SK-N-SH (cell line): Measurements from ENCODE around the gene PEMT. TPM values are rescaled to one million over a fixed set of nuclear protein-coding genes. Genes with fewer than 3 reads are reported as not detected.

Experiments used
- CTCF ChIA-PET: fragments of 300-600, 350-600 bp; formaldehyde crosslinking; extraction: SDS; loops from one replicate; lab custom pipeline; 2021; lab: Yijun Ruan, JAX
- POLR2A ChIA-PET: fragments of 350-600 bp; sonication (Branson Sonifier 250); formaldehyde crosslinking; extraction: SDS; loops from one replicate; lab custom pipeline; 2020; ENCODE audit warnings: antibody characterized with exemption, inconsistent platforms; lab: Yijun Ruan, JAX
- DNase-seq: peaks from one replicate; pipeline ENCODE4 v3.0.0; 2012
- H2AFZ ChIP-seq: fragments of 200-600 bp; sonication (generic); 2 replicates; pipeline ENCODE4 v1.8.1; 2016; ENCODE audit warnings: antibody characterized with exemption, mild to moderate bottlenecking, low read depth
- H3F3A ChIP-seq: fragments of 200-600 bp; sonication (generic); replicated peaks from 2 replicates; pipeline ENCODE3; 2016; ENCODE audit warnings: antibody characterized with exemption, mild to moderate bottlenecking; ENCODE audit not compliant: insufficient read depth
- H3K27ac ChIP-seq, 2 experiments: fragments of 200-500 bp in 1 of 2; fragments of 200-600 bp in 1 of 2; sonication (Bioruptor generic) in 1 of 2; sonication (generic), shearing (Covaris generic) in 1 of 2; 2 replicates each; pipeline versions ENCODE4 v1.5.1 to v1.6.1; 2014 to 2016; ENCODE audit warnings: low read depth in 2 of 2, inconsistent platforms in 1 of 2, low read length in 1 of 2, mild to moderate bottlenecking in 1 of 2, mixed read lengths in 1 of 2
- H3K27me3 ChIP-seq: fragments of 200-600 bp; sonication (generic), shearing (Covaris generic); 2 replicates; pipeline ENCODE4 v1.6.1; 2016; ENCODE audit warnings: mixed run types; ENCODE audit not compliant: insufficient read depth
- H3K36me3 ChIP-seq, 2 experiments: fragments of 200-500 bp in 1 of 2; fragments of 200-600 bp in 1 of 2; sonication (Bioruptor generic) in 1 of 2; sonication (generic) in 1 of 2; replicated peaks in 1 of 2; 2 replicates each; pipeline versions ENCODE3 to v1.5.1; 2014 to 2016; ENCODE audit warnings: low read length in 1 of 2, mild to moderate bottlenecking in 1 of 2; ENCODE audit not compliant: insufficient read depth in 2 of 2, control insufficient read depth in 1 of 2
- H3K4me1 ChIP-seq, 2 experiments: fragments of 200-500 bp in 1 of 2; fragments of 200-600 bp in 1 of 2; sonication (Bioruptor generic) in 1 of 2; sonication (generic), shearing (Covaris generic) in 1 of 2; 2 replicates each; pipeline versions ENCODE4 v1.5.1 to v1.6.1; 2014 to 2016; ENCODE audit warnings: low read depth in 1 of 2, low read length in 1 of 2, mixed run types in 1 of 2; ENCODE audit not compliant: insufficient read depth in 2 of 2, control insufficient read depth in 1 of 2
- H3K4me2 ChIP-seq: fragments of 200-600 bp; sonication (generic), shearing (Covaris generic); 2 replicates; pipeline ENCODE4 v1.6.1; 2017; ENCODE audit warnings: mixed run types
- H3K4me3 ChIP-seq, 2 experiments: fragments of 200-500 bp in 1 of 2; fragments of 200-600 bp in 1 of 2; sonication (Bioruptor generic) in 1 of 2; sonication (generic), shearing (Covaris generic) in 1 of 2; 2 replicates each; pipeline versions ENCODE4 v1.5.1 to v1.8.1; 2014 to 2016; ENCODE audit warnings: low read depth in 2 of 2, inconsistent platforms in 1 of 2, low read length in 1 of 2, mild to moderate bottlenecking in 1 of 2, mixed read lengths in 1 of 2, moderate library complexity in 1 of 2
- H3K79me2 ChIP-seq: fragments of 200-600 bp; sonication (generic); 2 replicates; pipeline ENCODE4 v1.8.1; 2017; ENCODE audit warnings: mild to moderate bottlenecking; ENCODE audit not compliant: insufficient read depth
- H3K9ac ChIP-seq: fragments of 200-600 bp; sonication (generic); 2 replicates; pipeline ENCODE4 v1.6.1; 2017; ENCODE audit warnings: mixed run types
- H3K9me2 ChIP-seq: fragments of 200-600 bp; sonication (generic); 2 replicates; pipeline ENCODE4 v1.6.1; 2017; ENCODE audit warnings: mixed run types
- H3K9me3 ChIP-seq: fragments of 200-600 bp; sonication (generic); 2 replicates; pipeline ENCODE4 v1.6.1; 2017; ENCODE audit warnings: mixed run types, mild to moderate bottlenecking, moderate library complexity
- H4K20me1 ChIP-seq: fragments of 200-600 bp; sonication (generic); 2 replicates; pipeline ENCODE4 v1.6.1; 2017; ENCODE audit warnings: mild to moderate bottlenecking, mixed run types; ENCODE audit not compliant: insufficient read depth
- CHD2 ChIP-seq: fragments of 150-350 bp; IDR thresholded peaks from 2 replicates; pipeline ENCODE4 v1.6.1; 2018; ENCODE audit warnings: low read length; ENCODE audit not compliant: partially characterized antibody
- ELF1 ChIP-seq: IDR thresholded peaks from 2 replicates; pipeline ENCODE4 v1.4.0; 2012
- EP300 ChIP-seq, 2 experiments: IDR thresholded peaks; 2 replicates each; pipeline versions ENCODE4 v1.4.0 to v1.6.1; 2012; ENCODE audit warnings: borderline replicate concordance in 1 of 2, low read depth in 1 of 2, low read length in 1 of 2
- EZH2phosphoT487 ChIP-seq: fragments of 200-600 bp; sonication (generic); IDR thresholded peaks from 2 replicates; pipeline ENCODE4 v1.6.1; 2017; ENCODE audit warnings: low read depth, mixed run types, mild to moderate bottlenecking, antibody characterized with exemption, moderate library complexity, borderline replicate concordance
- FOSL2 ChIP-seq: IDR thresholded peaks from 2 replicates; pipeline ENCODE4 v1.4.0; 2012; ENCODE audit warnings: low read depth, mild to moderate bottlenecking, moderate library complexity, borderline replicate concordance
- FOXM1 ChIP-seq: IDR thresholded peaks from 2 replicates; pipeline ENCODE4 v1.4.0; 2012; ENCODE audit warnings: low read depth, mild to moderate bottlenecking
- NFIC ChIP-seq: IDR thresholded peaks from 2 replicates; pipeline ENCODE4 v1.4.0; 2012; ENCODE audit warnings: borderline replicate concordance
- POLR2AphosphoS5 ChIP-seq: IDR thresholded peaks from 2 replicates; pipeline ENCODE4 v1.6.1; 2012; ENCODE audit warnings: low read depth, low read length
- RCOR1 ChIP-seq: fragments of 150-350 bp; IDR thresholded peaks from 2 replicates; pipeline ENCODE4 v1.6.1; 2017; ENCODE audit warnings: antibody characterized with exemption, low read length
- RXRA ChIP-seq: IDR thresholded peaks from 2 replicates; pipeline ENCODE4 v1.4.0; 2012; ENCODE audit warnings: low read depth, mild to moderate bottlenecking, borderline replicate concordance
- SMC3 ChIP-seq: IDR thresholded peaks from 2 replicates; pipeline ENCODE4 v1.6.1; 2012; ENCODE audit warnings: low read depth, low read length, improper control_type of control experiment
- TEAD4 ChIP-seq: IDR thresholded peaks from 2 replicates; pipeline ENCODE4 v1.4.0; 2012; ENCODE audit warnings: mild to moderate bottlenecking, borderline replicate concordance; ENCODE audit not compliant: insufficient read depth
- YY1 ChIP-seq: IDR thresholded peaks from 2 replicates; pipeline ENCODE4 v1.4.0; 2012; ENCODE audit warnings: low read depth, mild to moderate bottlenecking
- WGBS: methylation state at CpG from one replicate; pipeline ENCODE4 v1.1.6; 2017; ENCODE audit warnings: low lambda C conversion rate; 5-methylcytosine and 5-hydroxymethylcytosine counted together
- polyA plus RNA-seq, 3 experiments: library from polyadenylated mRNA; depleted of rRNA; stranded (reverse); fragments of >200 nt; gene quantifications; 2 replicates each; pipeline ENCODE4 v1.2.3, GENCODE V29; 2012
- TF ChIP-seq, protein P1 (sequence below): IDR thresholded peaks from 2 replicates; pipeline ENCODE4 v1.4.0; 2012; ENCODE audit warnings: low read depth, borderline replicate concordance
- TF ChIP-seq, protein P2 (sequence below): fragments of 150-350 bp; IDR thresholded peaks from 2 replicates; pipeline ENCODE4 v1.6.1; 2017; ENCODE audit warnings: antibody characterized with exemption, low read length, low read depth, borderline replicate concordance
- TF ChIP-seq, protein P3 (sequence below): IDR thresholded peaks from 2 replicates; pipeline ENCODE4 v1.4.0; 2012; ENCODE audit warnings: low read depth
- TF ChIP-seq, protein P4 (sequence below): IDR thresholded peaks from 2 replicates; pipeline ENCODE4 v1.6.1; 2012; ENCODE audit warnings: mild to moderate bottlenecking, low read depth, low read length, moderate library complexity

Gene PEMT
- polyA plus RNA-seq, 1 of the 3 experiments (the other 2 are of a cell fraction), result 52.8 TPM

DNA sequence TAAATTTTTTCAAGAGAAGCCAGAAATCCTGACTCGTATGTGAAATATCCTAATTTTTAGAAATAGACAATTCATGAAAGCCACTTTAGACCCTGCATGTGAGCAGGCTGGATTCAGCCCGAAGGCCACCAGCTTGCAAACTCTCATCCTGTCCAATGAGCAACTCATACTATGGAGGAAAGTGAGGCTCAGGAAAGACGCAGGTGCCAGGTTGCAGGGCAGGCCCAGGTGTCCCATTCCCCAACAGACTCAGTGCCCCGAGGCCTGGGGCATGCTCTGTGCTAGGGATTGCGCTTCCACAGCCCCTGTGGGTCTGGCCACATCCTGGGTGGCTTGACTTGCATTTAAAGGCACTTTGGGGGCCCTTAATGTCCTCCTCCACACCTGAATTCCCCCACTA, 78.6 kb downstream of the PEMT start:
- Histone ChIP-seq H3K4me3 (no peak overlapping the region), H4K20me1 (peaks cover 26% of the 10 kb centered on the region; the same call in 1 of the 2 replicates), H3K36me3 (no peaks in the 10 kb centered on the region), H3K9me2 (no peaks in the 10 kb centered on the region), H3K9ac (no peak overlapping the region), H3K27me3 (no peaks in the 10 kb centered on the region), H3K4me1 (peaks cover 6 to 30% of the 10 kb centered on the region in 2 experiments; a peak in 2 of 4 replicates), H3K4me2 (no peak overlapping the region), H3K27ac (no peak overlapping the region), H3F3A (no peaks in the 10 kb centered on the region), H3K79me2 (no peaks in the 10 kb centered on the region), H3K9me3 (no peaks in the 10 kb centered on the region), H2AFZ (no peak overlapping the region)
- TF ChIP-seq FOSL2 (no peak), SMC3 (no peak), RCOR1 (no peak), CHD2 (no peak), TEAD4 (no peak), YY1 (no peak), FOXM1 (no peak), POLR2AphosphoS5 (no peak), EZH2phosphoT487 (no peak), NFIC (no peak), EP300 (IDR thresholded peaks at IDR 0.05; ENCODE audit: borderline replicate concordance in 1 of 2, low read depth in 1 of 2, low read length in 1 of 2) (no peak), ELF1 (no peak), RXRA (no peak)
- TF ChIP-seq, protein P1, sequence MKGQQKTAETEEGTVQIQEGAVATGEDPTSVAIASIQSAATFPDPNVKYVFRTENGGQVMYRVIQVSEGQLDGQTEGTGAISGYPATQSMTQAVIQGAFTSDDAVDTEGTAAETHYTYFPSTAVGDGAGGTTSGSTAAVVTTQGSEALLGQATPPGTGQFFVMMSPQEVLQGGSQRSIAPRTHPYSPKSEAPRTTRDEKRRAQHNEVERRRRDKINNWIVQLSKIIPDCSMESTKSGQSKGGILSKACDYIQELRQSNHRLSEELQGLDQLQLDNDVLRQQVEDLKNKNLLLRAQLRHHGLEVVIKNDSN, result no peak
- TF ChIP-seq, protein P2, sequence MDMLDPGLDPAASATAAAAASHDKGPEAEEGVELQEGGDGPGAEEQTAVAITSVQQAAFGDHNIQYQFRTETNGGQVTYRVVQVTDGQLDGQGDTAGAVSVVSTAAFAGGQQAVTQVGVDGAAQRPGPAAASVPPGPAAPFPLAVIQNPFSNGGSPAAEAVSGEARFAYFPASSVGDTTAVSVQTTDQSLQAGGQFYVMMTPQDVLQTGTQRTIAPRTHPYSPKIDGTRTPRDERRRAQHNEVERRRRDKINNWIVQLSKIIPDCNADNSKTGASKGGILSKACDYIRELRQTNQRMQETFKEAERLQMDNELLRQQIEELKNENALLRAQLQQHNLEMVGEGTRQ, result no peak
- TF ChIP-seq, protein P3, sequence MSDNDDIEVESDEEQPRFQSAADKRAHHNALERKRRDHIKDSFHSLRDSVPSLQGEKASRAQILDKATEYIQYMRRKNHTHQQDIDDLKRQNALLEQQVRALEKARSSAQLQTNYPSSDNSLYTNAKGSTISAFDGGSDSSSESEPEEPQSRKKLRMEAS, result no peak
- TF ChIP-seq, protein P4, sequence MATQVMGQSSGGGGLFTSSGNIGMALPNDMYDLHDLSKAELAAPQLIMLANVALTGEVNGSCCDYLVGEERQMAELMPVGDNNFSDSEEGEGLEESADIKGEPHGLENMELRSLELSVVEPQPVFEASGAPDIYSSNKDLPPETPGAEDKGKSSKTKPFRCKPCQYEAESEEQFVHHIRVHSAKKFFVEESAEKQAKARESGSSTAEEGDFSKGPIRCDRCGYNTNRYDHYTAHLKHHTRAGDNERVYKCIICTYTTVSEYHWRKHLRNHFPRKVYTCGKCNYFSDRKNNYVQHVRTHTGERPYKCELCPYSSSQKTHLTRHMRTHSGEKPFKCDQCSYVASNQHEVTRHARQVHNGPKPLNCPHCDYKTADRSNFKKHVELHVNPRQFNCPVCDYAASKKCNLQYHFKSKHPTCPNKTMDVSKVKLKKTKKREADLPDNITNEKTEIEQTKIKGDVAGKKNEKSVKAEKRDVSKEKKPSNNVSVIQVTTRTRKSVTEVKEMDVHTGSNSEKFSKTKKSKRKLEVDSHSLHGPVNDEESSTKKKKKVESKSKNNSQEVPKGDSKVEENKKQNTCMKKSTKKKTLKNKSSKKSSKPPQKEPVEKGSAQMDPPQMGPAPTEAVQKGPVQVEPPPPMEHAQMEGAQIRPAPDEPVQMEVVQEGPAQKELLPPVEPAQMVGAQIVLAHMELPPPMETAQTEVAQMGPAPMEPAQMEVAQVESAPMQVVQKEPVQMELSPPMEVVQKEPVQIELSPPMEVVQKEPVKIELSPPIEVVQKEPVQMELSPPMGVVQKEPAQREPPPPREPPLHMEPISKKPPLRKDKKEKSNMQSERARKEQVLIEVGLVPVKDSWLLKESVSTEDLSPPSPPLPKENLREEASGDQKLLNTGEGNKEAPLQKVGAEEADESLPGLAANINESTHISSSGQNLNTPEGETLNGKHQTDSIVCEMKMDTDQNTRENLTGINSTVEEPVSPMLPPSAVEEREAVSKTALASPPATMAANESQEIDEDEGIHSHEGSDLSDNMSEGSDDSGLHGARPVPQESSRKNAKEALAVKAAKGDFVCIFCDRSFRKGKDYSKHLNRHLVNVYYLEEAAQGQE, result no peak
- no peak for DNase-seq
- POLR2A ChIA-PET, result no interaction called here
- CTCF ChIA-PET, result interaction anchor here (1.5 to 4.7 kb wide), 4 partner anchors 10 to 56 kb away, joined by 3 to 31 read pairs (median 14); partner anchors contain the start of gene RASD1
- 100% methylated on average over 2 of the region's 5 CpGs for WGBS
